ENCODE data around the gene PITPNB.

DNA sequence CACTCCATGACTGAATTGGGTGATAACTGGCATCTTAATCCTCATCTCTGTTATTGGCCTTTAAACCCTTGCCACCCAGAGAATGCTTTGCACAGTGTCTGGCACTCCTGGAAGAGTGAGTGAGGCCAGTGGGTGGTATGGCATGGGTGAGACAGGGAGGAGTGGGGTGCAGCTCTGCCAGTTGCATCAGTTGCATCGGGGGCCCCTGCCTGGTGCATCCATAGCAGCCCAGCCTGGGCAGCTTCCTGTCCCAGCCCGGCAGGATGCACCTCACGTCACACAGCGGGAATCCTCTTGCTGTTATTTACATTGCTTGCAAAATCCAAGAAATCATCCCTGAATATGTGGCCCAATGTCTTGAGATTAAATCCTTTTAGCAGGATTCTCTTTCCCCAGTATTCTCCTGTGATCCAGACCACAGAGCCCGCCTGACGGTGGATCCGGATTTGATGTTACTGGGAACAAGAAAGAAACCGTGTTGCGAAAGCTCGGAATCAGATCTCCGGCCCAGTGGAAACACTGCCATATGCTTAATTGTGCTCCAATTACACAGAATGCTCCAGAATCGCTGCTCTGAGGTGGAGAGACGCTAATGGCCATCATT lies 79.9 kb downstream of the PITPNB start:
- TF ChIP-seq, protein P1, sequence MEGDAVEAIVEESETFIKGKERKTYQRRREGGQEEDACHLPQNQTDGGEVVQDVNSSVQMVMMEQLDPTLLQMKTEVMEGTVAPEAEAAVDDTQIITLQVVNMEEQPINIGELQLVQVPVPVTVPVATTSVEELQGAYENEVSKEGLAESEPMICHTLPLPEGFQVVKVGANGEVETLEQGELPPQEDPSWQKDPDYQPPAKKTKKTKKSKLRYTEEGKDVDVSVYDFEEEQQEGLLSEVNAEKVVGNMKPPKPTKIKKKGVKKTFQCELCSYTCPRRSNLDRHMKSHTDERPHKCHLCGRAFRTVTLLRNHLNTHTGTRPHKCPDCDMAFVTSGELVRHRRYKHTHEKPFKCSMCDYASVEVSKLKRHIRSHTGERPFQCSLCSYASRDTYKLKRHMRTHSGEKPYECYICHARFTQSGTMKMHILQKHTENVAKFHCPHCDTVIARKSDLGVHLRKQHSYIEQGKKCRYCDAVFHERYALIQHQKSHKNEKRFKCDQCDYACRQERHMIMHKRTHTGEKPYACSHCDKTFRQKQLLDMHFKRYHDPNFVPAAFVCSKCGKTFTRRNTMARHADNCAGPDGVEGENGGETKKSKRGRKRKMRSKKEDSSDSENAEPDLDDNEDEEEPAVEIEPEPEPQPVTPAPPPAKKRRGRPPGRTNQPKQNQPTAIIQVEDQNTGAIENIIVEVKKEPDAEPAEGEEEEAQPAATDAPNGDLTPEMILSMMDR (IDR thresholded peaks at IDR 0.05), result no peak
- no peak for TF ChIP-seq POLR2A (IDR thresholded peaks at IDR 0.05)
- no peak for TF ChIP-seq POLR2AphosphoS5 (IDR thresholded peaks at IDR 0.05)

Data from breast epithelium (tissue), 3 donors.